Naive thymus-derived CD8-positive, alpha-beta T cell (primary cell): ENCODE measurements around the gene AKNA. TPM values are rescaled to one million over a fixed set of nuclear protein-coding genes. Genes with fewer than 3 reads are reported as not detected.
"Not testable (repeated sequence)": the region's sequence is repeated elsewhere in the genome, so short reads cannot be mapped to it uniquely, and the experiment has no call there.

Source experiments
- ATAC-seq, 2 donors: fragments of 150-1000 bp; cut with Tn5 transposase in 1 of 2; sonication (Bioruptor Pico), chemical (Tn5 transposase) in 1 of 2; 1 replicate in 1 of 2; 2 replicates in 1 of 2; pipeline ENCODE4 v1.10.0; 2021; ENCODE audit warnings: mild to moderate bottlenecking in 2 of 2, moderate library complexity in 2 of 2
- POLR2A ChIA-PET: fragments of 350-600 bp; sonication (Branson Sonifier 250); formaldehyde crosslinking; loops from one replicate; lab custom pipeline; 2021; ENCODE audit warnings: antibody characterized with exemption; lab: Charles Lee
- DNase-seq, 10 donors: peaks; one replicate each; pipeline versions ENCODE4 v3.0.0 to v3.0.0-alpha.2; 2020 to 2022
- H3K27ac Mint-ChIP-seq, 10 donors: one replicate each; pipeline ENCODE4 v1.8.0; 2020 to 2022; ENCODE audit warnings: mild to moderate bottlenecking in 10 of 10, mixed read lengths in 10 of 10, moderate library complexity in 4 of 10, inconsistent platforms in 1 of 10
- H3K27me3 Mint-ChIP-seq, 5 donors: one replicate each; pipeline ENCODE4 v1.8.0; 2021 to 2022; ENCODE audit warnings: mixed read lengths in 5 of 5
- H3K36me3 Mint-ChIP-seq, 3 donors: one replicate each; pipeline ENCODE4 v1.8.0; 2020 to 2022; ENCODE audit warnings: mixed read lengths in 3 of 3, mild to moderate bottlenecking in 2 of 3, inconsistent platforms in 1 of 3
- H3K4me1 Mint-ChIP-seq, 4 donors: one replicate each; pipeline ENCODE4 v1.8.0; 2021 to 2022; ENCODE audit warnings: mixed read lengths in 4 of 4
- H3K4me3 Mint-ChIP-seq, 10 donors: one replicate each; pipeline ENCODE4 v1.8.0; 2020 to 2022; ENCODE audit warnings: mild to moderate bottlenecking in 10 of 10, mixed read lengths in 10 of 10, moderate library complexity in 6 of 10, inconsistent platforms in 1 of 10
- H3K9me3 Mint-ChIP-seq, 9 donors: one replicate each; pipeline ENCODE4 v1.8.0; 2020 to 2022; ENCODE audit warnings: mixed read lengths in 9 of 9, mild to moderate bottlenecking in 3 of 9, inconsistent platforms in 1 of 9, moderate library complexity in 1 of 9
- polyA plus RNA-seq, 3 donors: library from polyadenylated mRNA; unstranded; fragments of 300-500 nt; fragmentation: Illumina TruSeq; gene quantifications; one replicate each; pipeline ENCODE4 v1.2.3, GENCODE V29; 2021
- total RNA-seq, 8 experiments: library from RNA in 2 of 8; stranded (reverse) in 2 of 8; gene quantifications; one replicate each; pipeline ENCODE4 v1.2.3 and lab custom pipeline; 2021 to 2026

AKNA gene
- total and polyA plus RNA-seq, 5 experiments from 2014 or later = 12.7 to 430 (median 31.6) TPM

- Mint-ChIP-seq H3K36me3 (peaks cover 4 to 98% (median 31%) of the 10 kb centered on the region in 3 donors), H3K4me3 (no peak overlapping the region), H3K27ac (peak overlapping the region in 9 of 10 donors; percentile 62 to 94 (median 84)), H3K9me3 (no peaks in the 10 kb centered on the region), H3K4me1 (peaks cover 9 to 47% (median 38%) of the 10 kb centered on the region in 4 donors), H3K27me3 (no peaks in the 10 kb centered on the region)
- DNase-seq = no peak
- ATAC-seq = no peak
- POLR2A ChIA-PET = interaction anchor here (1.4 to 41.6 kb wide), 3 partner anchors 9 to 51 kb away, joined by 6 to 1589 read pairs (median 324); partner anchors contain the start of gene AKNA
Measured at GRCh38 chr9:114341991-114342390, 45.8 kb downstream of the AKNA start.

GRCh38 chr9:114341152-114341830 is 46.5 kb downstream of the AKNA start:
- H3K9me3 Mint-ChIP-seq = no peaks in the 10 kb centered on the region
- peaks cover 9 to 42% (median 38%) of the 10 kb centered on the region in 4 donors for H3K4me1 Mint-ChIP-seq
- POLR2A ChIA-PET = interaction anchor here (0.6 to 41.6 kb wide), 4 partner anchors 10 to 52 kb away, joined by 3 to 1589 read pairs (median 165); partner anchors contain the start of gene AKNA
- H3K4me3 Mint-ChIP-seq = no peak overlapping the region
- DNase-seq (no peak), ATAC-seq (no peak)
- H3K27me3 Mint-ChIP-seq = no peaks in the 10 kb centered on the region
- peak overlapping the region; percentile 47 to 94 (median 82) for H3K27ac Mint-ChIP-seq
- peaks cover 4 to 98% (median 25%) of the 10 kb centered on the region in 3 donors for H3K36me3 Mint-ChIP-seq

- no peaks in the 10 kb centered on the region for H3K9me3 Mint-ChIP-seq
- DNase-seq (peak; percentile 18 to 73 (median 56)), ATAC-seq (peak; percentile 63 to 67)
- H3K4me1 Mint-ChIP-seq = peaks cover 7 to 42% (median 38%) of the 10 kb centered on the region in 4 donors
- H3K27ac Mint-ChIP-seq = peak overlapping the region in 9 of 10 donors; percentile 25 to 87 (median 79)
- H3K27me3 Mint-ChIP-seq = no peaks in the 10 kb centered on the region
- no peak overlapping the region for H3K4me3 Mint-ChIP-seq
- POLR2A ChIA-PET = interaction anchor here (1.1 to 41.6 kb wide), 4 partner anchors 10 to 54 kb away, joined by 3 to 1589 read pairs (median 164); partner anchors contain the start of gene AKNA
- peaks cover 8 to 93% (median 20%) of the 10 kb centered on the region in 3 donors for H3K36me3 Mint-ChIP-seq
Measured at GRCh38 chr9:114339130-114339908, 48.5 kb downstream of the AKNA start.

GRCh38 chr9:114338187-114338586 is 49.6 kb downstream of the AKNA start:
- peak overlapping the region in 6 of 10 donors; percentile 14 to 84 (median 52) for H3K27ac Mint-ChIP-seq
- H3K27me3 Mint-ChIP-seq = no peaks in the 10 kb centered on the region
- ATAC-seq (no peak), DNase-seq (no peak)
- no peak overlapping the region for H3K4me3 Mint-ChIP-seq
- POLR2A ChIA-PET = interaction anchor here (0.8 to 41.6 kb wide), 5 partner anchors 11 to 281 kb away, joined by 3 to 1589 read pairs (median 4); partner anchors contain the start of gene AKNA
- no peaks in the 10 kb centered on the region for H3K9me3 Mint-ChIP-seq
- H3K36me3 Mint-ChIP-seq = peaks cover 8 to 81% (median 19%) of the 10 kb centered on the region in 3 donors
- peaks cover 7 to 31% (median 30%) of the 10 kb centered on the region in 4 donors for H3K4me1 Mint-ChIP-seq

GRCh38 chr9:114336699-114337395 is 50.9 kb downstream of the AKNA start:
- DNase-seq = no peak
- ATAC-seq = no peak
- H3K36me3 Mint-ChIP-seq = peaks cover 8 to 70% (median 14%) of the 10 kb centered on the region in 3 donors
- H3K4me3 Mint-ChIP-seq = no peak overlapping the region
- peaks cover 10 to 33% (median 29%) of the 10 kb centered on the region in 4 donors for H3K4me1 Mint-ChIP-seq
- H3K9me3 Mint-ChIP-seq = no peaks in the 10 kb centered on the region
- H3K27ac Mint-ChIP-seq = peak overlapping the region in 6 of 10 donors; percentile 25 to 66 (median 36)
- POLR2A ChIA-PET = interaction anchor here (1.4 to 41.6 kb wide), 4 partner anchors 13 to 56 kb away, joined by 4 to 1589 read pairs (median 165); partner anchors contain the start of gene AKNA
- H3K27me3 Mint-ChIP-seq = no peaks in the 10 kb centered on the region

- Mint-ChIP-seq H3K4me3 (no peak overlapping the region), H3K4me1 (peaks cover 7 to 30% (median 29%) of the 10 kb centered on the region in 4 donors), H3K27ac (peak overlapping the region in 6 of 10 donors; percentile 34 to 83 (median 53))
Measured at GRCh38 chr9:114336157-114336556, 51.6 kb downstream of the AKNA start.

GRCh38 chr9:114335745-114336144 is 52.0 kb downstream of the AKNA start:
- H3K4me1 Mint-ChIP-seq = peaks cover 10 to 32% (median 30%) of the 10 kb centered on the region in 4 donors
- ATAC-seq (no peak), DNase-seq (no peak)
- no peaks in the 10 kb centered on the region for H3K27me3 Mint-ChIP-seq
- no peaks in the 10 kb centered on the region for H3K9me3 Mint-ChIP-seq
- H3K27ac Mint-ChIP-seq = peak overlapping the region in 7 of 10 donors; percentile 36 to 83 (median 55)
- peaks cover 4 to 59% (median 9%) of the 10 kb centered on the region in 3 donors for H3K36me3 Mint-ChIP-seq
- H3K4me3 Mint-ChIP-seq = no peak overlapping the region
- POLR2A ChIA-PET = interaction anchor here (1.6 to 41.6 kb wide), 3 partner anchors 14 to 57 kb away, joined by 6 to 1589 read pairs (median 324); partner anchors contain the start of gene AKNA

More at GRCh38 chr9:114336157-114336556, 51.6 kb downstream of the AKNA start:
- ATAC-seq = no peak
- no peaks in the 10 kb centered on the region for H3K9me3 Mint-ChIP-seq
- POLR2A ChIA-PET = interaction anchor here (1.4 to 41.6 kb wide), 4 partner anchors 13 to 57 kb away, joined by 4 to 1589 read pairs (median 165); partner anchors contain the start of gene AKNA
- H3K27me3 Mint-ChIP-seq = no peaks in the 10 kb centered on the region
- H3K36me3 Mint-ChIP-seq = peaks cover 5 to 63% (median 9%) of the 10 kb centered on the region in 3 donors
- no peak for DNase-seq

GRCh38 chr9:114334490-114334889 is 53.3 kb downstream of the AKNA start:
- peak overlapping the region in 9 of 10 donors; percentile 6 to 88 (median 60) for H3K27ac Mint-ChIP-seq
- no peaks in the 10 kb centered on the region for H3K9me3 Mint-ChIP-seq
- peaks cover 4 to 46% (median 9%) of the 10 kb centered on the region in 3 donors for H3K36me3 Mint-ChIP-seq
- ATAC-seq (peak in 1 of 2 donors; percentile 10), DNase-seq (no peak)
- no peaks in the 10 kb centered on the region for H3K27me3 Mint-ChIP-seq
- H3K4me1 Mint-ChIP-seq = peaks cover 13 to 27% (median 25%) of the 10 kb centered on the region in 4 donors
- no peak overlapping the region for H3K4me3 Mint-ChIP-seq
- POLR2A ChIA-PET = interaction anchor here (0.6 to 41.6 kb wide), 2 partner anchors 14 to 58 kb away, joined by 3 to 1589 read pairs; partner anchors contain the start of gene AKNA

GRCh38 chr9:114333718-114334117 is 54.1 kb downstream of the AKNA start:
- not testable (repeated sequence) for H3K27ac Mint-ChIP-seq, H3K27me3 Mint-ChIP-seq, H3K9me3 Mint-ChIP-seq, ATAC-seq, H3K4me3 Mint-ChIP-seq, DNase-seq
- H3K4me1 Mint-ChIP-seq = peaks cover 13 to 25% (median 20%) of the 10 kb centered on the region in 4 donors
- POLR2A ChIA-PET = interaction anchor here (41.6 kb wide), 1 partner anchor 59 kb away, joined by 1589 read pairs; the partner anchor contains the start of gene AKNA
- peaks cover 2 to 38% (median 4%) of the 10 kb centered on the region in 3 donors for H3K36me3 Mint-ChIP-seq

GRCh38 chr9:114332474-114333040 is 55.2 kb downstream of the AKNA start:
- H3K27me3 Mint-ChIP-seq, ATAC-seq, H3K9me3 Mint-ChIP-seq: not testable (repeated sequence)
- POLR2A ChIA-PET = interaction anchor here (1.5 to 2.1 kb wide), 3 partner anchors 33 to 63 kb away, joined by 3 to 7 read pairs (median 4); partner anchors contain the start of gene AKNA
- Mint-ChIP-seq H3K4me1 (peaks cover 12 to 21% (median 17%) of the 10 kb centered on the region in 4 donors), H3K36me3 (peaks cover 2 to 27% (median 4%) of the 10 kb centered on the region in 3 donors), H3K4me3 (peak overlapping the region in 2 of 10 donors; percentile 29 to 66), H3K27ac (peak overlapping the region in 9 of 10 donors; percentile 29 to 89 (median 57))
- peak in 1 of 10 donors; percentile 61 for DNase-seq
